Tibial artery (tissue), 4 donors: ENCODE measurements around the gene HMGN4.

Experiments used
- DNase-seq, 2 donors: peaks; one replicate each; pipeline ENCODE4 v3.0.0-alpha.2; 2019
- H3K27ac ChIP-seq, 2 donors: fragments of 200-600 bp; sonication (generic) in 1 of 2; 1 replicate in 1 of 2; 2 replicates in 1 of 2; pipeline ENCODE4 v1.5.1; 2018 to 2019; ENCODE audit warnings: mild to moderate bottlenecking in 1 of 2
- H3K27me3 ChIP-seq, 2 donors: fragments of 200-600 bp; sonication (generic) in 1 of 2; one replicate each; pipeline versions ENCODE4 v1.5.1 to v1.6.0; 2016 to 2019
- H3K36me3 ChIP-seq, 3 donors: fragments of 200-600 bp; sonication (generic) in 2 of 3; one replicate each; pipeline ENCODE4 v1.5.1; 2016 to 2019; ENCODE audit warnings: mild to moderate bottlenecking in 2 of 3
- H3K4me1 ChIP-seq, 4 donors: fragments of 200-600 bp; sonication (generic) in 2 of 4; 1 replicate in 3 of 4; 2 replicates in 1 of 4; pipeline ENCODE4 v1.5.1; 2016 to 2019
- H3K4me3 ChIP-seq, 2 donors: fragments of 200-600 bp; sonication (generic) in 1 of 2; 1 replicate in 1 of 2; 2 replicates in 1 of 2; pipeline ENCODE4 v1.5.1; 2018 to 2019; ENCODE audit warnings: mild to moderate bottlenecking in 2 of 2
- H3K9me3 ChIP-seq, 3 donors: fragments of 200-600 bp; sonication (generic) in 1 of 3; one replicate each; pipeline ENCODE4 v1.5.1; 2016 to 2019
- CTCF ChIP-seq, 2 experiments: fragments of 200-600 bp in 1 of 2; fragments of 450-650 bp in 1 of 2; IDR thresholded peaks; one replicate each; pipeline ENCODE4 v1.5.1; 2017 to 2019; ENCODE audit warnings: antibody characterized with exemption in 2 of 2, mild to moderate bottlenecking in 1 of 2, moderate library complexity in 1 of 2
- intact Hi-C: fragments of 100-400 bp; cut with DNase I; formaldehyde crosslinking; loops from one replicate; pipeline ENCODE4 v1.15.0; 2023; ENCODE audit warnings: low total_unique reads

Gene HMGN4

GRCh38 chr6:26495281-26495680 is 42.9 kb upstream of the HMGN4 start:
- Histone ChIP-seq H3K4me3 (no peak overlapping the region), H3K27me3 (peaks cover 0 to 5% of the 10 kb centered on the region in 2 donors), H3K9me3 (no peaks in the 10 kb centered on the region), H3K27ac (no peak overlapping the region), H3K4me1 (no peaks in the 10 kb centered on the region), H3K36me3 (no peaks in the 10 kb centered on the region)
- no peak for DNase-seq
- TF ChIP-seq CTCF (IDR thresholded peaks at IDR 0.05) = no peak
- intact Hi-C loops = no loop called here

- Histone ChIP-seq H3K9me3 (no peaks in the 10 kb centered on the region), H3K27ac (no peak overlapping the region), H3K27me3 (peaks cover 2 to 26% of the 10 kb centered on the region in 2 donors), H3K4me1 (peaks cover 0 to 12% (median 8%) of the 10 kb centered on the region in 4 donors), H3K4me3 (no peak overlapping the region), H3K36me3 (no peaks in the 10 kb centered on the region)
- TF ChIP-seq CTCF (IDR thresholded peaks at IDR 0.05) = no peak
- intact Hi-C loops = no loop called here
- DNase-seq = no peak
These were observed 40.6 kb upstream of the HMGN4 start for GRCh38 chr6:26497610-26498009.

GRCh38 chr6:26500102-26500501 is 38.1 kb upstream of the HMGN4 start, which contains the start of gene BTN1A1:
Gene BTN1A1, plus strand, starts transcription at chr6:26500303. Its CDS starts 984 bp downstream, at chr6:26501287.
- Histone ChIP-seq H3K4me3 (peak within 1 kb of the TSS in 1 of 2 donors; percentile 48), H3K9me3 (no peaks in the 10 kb centered on the region), H3K27me3 (peaks cover 2 to 40% of the 10 kb centered on the region in 2 donors), H3K36me3 (no peaks in the 10 kb centered on the region), H3K4me1 (peaks cover 0 to 12% (median 8%) of the 10 kb centered on the region in 4 donors), H3K27ac (no peak within 1 kb of the TSS)
- no peak for TF ChIP-seq CTCF (IDR thresholded peaks at IDR 0.05)
- no peak for DNase-seq
- intact Hi-C loops = no loop called here

GRCh38 chr6:26501482-26501986 is 36.6 kb upstream of the HMGN4 start:
- H3K9me3 ChIP-seq = no peaks in the 10 kb centered on the region
- H3K36me3 ChIP-seq = no peaks in the 10 kb centered on the region
- intact Hi-C loops = no loop called here
- DNase-seq = peak; percentile 39 to 68
- peaks cover 2 to 40% of the 10 kb centered on the region in 2 donors for H3K27me3 ChIP-seq
- peak overlapping the region; percentile 15 to 48 for H3K4me3 ChIP-seq
- H3K4me1 ChIP-seq = peaks cover 0 to 12% (median 8%) of the 10 kb centered on the region in 4 donors
- H3K27ac ChIP-seq = no peak overlapping the region
- no peak for TF ChIP-seq CTCF (IDR thresholded peaks at IDR 0.05)

- H3K4me3 ChIP-seq = peak overlapping the region; percentile 15 to 48
- H3K27ac ChIP-seq = no peak overlapping the region
These were observed 36.0 kb upstream of the HMGN4 start for GRCh38 chr6:26502165-26502564.

More at GRCh38 chr6:26502165-26502564, 36.0 kb upstream of the HMGN4 start:
- Histone ChIP-seq H3K36me3 (no peaks in the 10 kb centered on the region), H3K4me1 (peaks cover 0 to 12% (median 8%) of the 10 kb centered on the region in 4 donors), H3K9me3 (no peaks in the 10 kb centered on the region), H3K27me3 (peaks cover 2 to 40% of the 10 kb centered on the region in 2 donors)
- no peak for DNase-seq
- intact Hi-C loops = no loop called here
- TF ChIP-seq CTCF (IDR thresholded peaks at IDR 0.05) = no peak
